ENCODE results near the gene CYP1A2. TPM values are rescaled to one million over a fixed set of nuclear protein-coding genes. Genes with fewer than 3 reads are reported as not detected.

Gene CYP1A2
- total RNA-seq, 2 experiments from 2014 or later = not detected

- BruUV-seq (replicated peaks) = no TSS peak
- POLR2A ChIA-PET = no interaction called here
- TF ChIP-seq CTCF (conservative IDR thresholded peaks at IDR 0.05; ENCODE audit: low read length) (no peak), EZH2phosphoT487 (IDR thresholded peaks at IDR 0.05; ENCODE audit: borderline replicate concordance, low read depth, low read length) (no peak)
Measured at GRCh38 chr15:74801311-74801997, 52.8 kb downstream of the CYP1A2 start.

GRCh38 chr15:74802290-74802689 is 53.6 kb downstream of the CYP1A2 start:
- Histone ChIP-seq H3K79me2 (ENCODE audit: insufficient read depth, low read depth, low read length) (peaks cover 10% of the 10 kb centered on the region; the same call in 1 of the 2 replicates), H2AFZ (ENCODE audit: low read length) (no peak overlapping the region), H3K9me2 (ENCODE audit: insufficient read depth, low read length) (no peaks in the 10 kb centered on the region), H3K4me3 (ENCODE audit: low read depth, low read length, poor library complexity, severe bottlenecking) (no peak overlapping the region), H3K4me1 (ENCODE audit: insufficient read depth, low read length, poor library complexity, severe bottlenecking) (peaks cover 34% of the 10 kb centered on the region), H3K27ac (ENCODE audit: low read depth, low read length, poor library complexity, severe bottlenecking) (no peak overlapping the region), H3K4me2 (ENCODE audit: low read length) (no peak overlapping the region), H3K9me3 (ENCODE audit: low read length) (no peaks in the 10 kb centered on the region), H3K36me3 (ENCODE audit: insufficient read depth, low read length) (peaks cover 85% of the 10 kb centered on the region), H4K20me1 (ENCODE audit: insufficient read depth, low read length) (peaks cover 9% of the 10 kb centered on the region; the same call in 1 of the 2 replicates)
- DNase-seq (ENCODE audit: low spot score) = no peak
- TF ChIP-seq EZH2phosphoT487 (IDR thresholded peaks at IDR 0.05; ENCODE audit: borderline replicate concordance, low read depth, low read length) (no peak), CTCF (conservative IDR thresholded peaks at IDR 0.05; ENCODE audit: low read length) (no peak)
- intact Hi-C loops (cut with micrococcal nuclease; ENCODE audit: unreplicated experiment) = no loop called here
- BruUV-seq (replicated peaks) = TSS peak; percentile 74
- ChIA-PET POLR2A (no interaction called here), CTCF (ENCODE audit: unreplicated experiment) (no interaction called here)

More at GRCh38 chr15:74801311-74801997, 52.8 kb downstream of the CYP1A2 start:
- no peak for DNase-seq (ENCODE audit: low spot score)
- peaks cover 87% of the 10 kb centered on the region for H3K36me3 ChIP-seq (ENCODE audit: insufficient read depth, low read length)
- H3K79me2 ChIP-seq (ENCODE audit: insufficient read depth, low read depth, low read length) = peaks cover 18% of the 10 kb centered on the region
- peaks cover 42% of the 10 kb centered on the region for H3K4me1 ChIP-seq (ENCODE audit: insufficient read depth, low read length, poor library complexity, severe bottlenecking)
- H4K20me1 ChIP-seq (ENCODE audit: insufficient read depth, low read length) = peaks cover 10% of the 10 kb centered on the region; the same call in 1 of the 2 replicates
- intact Hi-C loops (cut with micrococcal nuclease; ENCODE audit: unreplicated experiment) = no loop called here
- no peak overlapping the region for H3K27ac ChIP-seq (ENCODE audit: low read depth, low read length, poor library complexity, severe bottlenecking)
- no peaks in the 10 kb centered on the region for H3K9me2 ChIP-seq (ENCODE audit: insufficient read depth, low read length)
- CTCF ChIA-PET (ENCODE audit: unreplicated experiment) = no interaction called here
- no peak overlapping the region for H3K4me3 ChIP-seq (ENCODE audit: low read depth, low read length, poor library complexity, severe bottlenecking)
- H3K4me2 ChIP-seq (ENCODE audit: low read length) = no peak overlapping the region
- no peaks in the 10 kb centered on the region for H3K9me3 ChIP-seq (ENCODE audit: low read length)
- no peak overlapping the region for H2AFZ ChIP-seq (ENCODE audit: low read length)

GRCh38 chr15:74802862-74803447 is 54.3 kb downstream of the CYP1A2 start:
- TF ChIP-seq CTCF (conservative IDR thresholded peaks at IDR 0.05; ENCODE audit: low read length) (no peak), EZH2phosphoT487 (IDR thresholded peaks at IDR 0.05; ENCODE audit: borderline replicate concordance, low read depth, low read length) (no peak)
- Histone ChIP-seq H3K9me3 (ENCODE audit: low read length) (no peaks in the 10 kb centered on the region), H3K4me2 (ENCODE audit: low read length) (no peak overlapping the region), H3K79me2 (ENCODE audit: insufficient read depth, low read depth, low read length) (peaks cover 3% of the 10 kb centered on the region; the same call in 1 of the 2 replicates), H3K4me3 (ENCODE audit: low read depth, low read length, poor library complexity, severe bottlenecking) (no peak overlapping the region), H3K36me3 (ENCODE audit: insufficient read depth, low read length) (peaks cover 78% of the 10 kb centered on the region), H3K4me1 (ENCODE audit: insufficient read depth, low read length, poor library complexity, severe bottlenecking) (peaks cover 27% of the 10 kb centered on the region), H2AFZ (ENCODE audit: low read length) (no peak overlapping the region), H4K20me1 (ENCODE audit: insufficient read depth, low read length) (peaks cover 2% of the 10 kb centered on the region; the same call in 1 of the 2 replicates), H3K27ac (ENCODE audit: low read depth, low read length, poor library complexity, severe bottlenecking) (no peak overlapping the region), H3K9me2 (ENCODE audit: insufficient read depth, low read length) (no peaks in the 10 kb centered on the region)
- DNase-seq (ENCODE audit: low spot score) = no peak
- ChIA-PET CTCF (ENCODE audit: unreplicated experiment) (no interaction called here), POLR2A (interaction anchor here (1.9 kb wide), 1 partner anchor 24 kb away, joined by 5 read pairs; no protein-coding TSS in a partner anchor)
- BruUV-seq (replicated peaks) = no TSS peak
- intact Hi-C loops (cut with micrococcal nuclease; ENCODE audit: unreplicated experiment) = no loop called here

Measured in OCI-LY7 (cell line).